SU-DHL-6 (cell line): Measurements from ENCODE around the gene SYTL1.

ENCODE experiments used
- CTCF ChIP-seq: fragments of 200-600 bp; sonication (generic); IDR thresholded peaks from one replicate; pipeline ENCODE4 v1.5.1; 2017; ENCODE audit warnings: antibody characterized with exemption, mild to moderate bottlenecking, low read length, moderate library complexity; ENCODE audit not compliant: insufficient read depth, poor library complexity, severe bottlenecking
- EZH2phosphoT487 ChIP-seq: fragments of 200-600 bp; sonication (generic), shearing (Covaris generic); conservative IDR thresholded peaks from 2 replicates; pipeline ENCODE4 v1.6.1; 2018; ENCODE audit warnings: mild to moderate bottlenecking, antibody characterized with exemption, low read length, moderate library complexity, mixed read lengths

- TF ChIP-seq CTCF, result no peak
- no peak for TF ChIP-seq EZH2phosphoT487
These were observed 18.6 kb downstream of the SYTL1 start for GRCh38 chr1:27360159-27361043.
